ENCODE results near the gene IL31RA.

Gene IL31RA

DNA sequence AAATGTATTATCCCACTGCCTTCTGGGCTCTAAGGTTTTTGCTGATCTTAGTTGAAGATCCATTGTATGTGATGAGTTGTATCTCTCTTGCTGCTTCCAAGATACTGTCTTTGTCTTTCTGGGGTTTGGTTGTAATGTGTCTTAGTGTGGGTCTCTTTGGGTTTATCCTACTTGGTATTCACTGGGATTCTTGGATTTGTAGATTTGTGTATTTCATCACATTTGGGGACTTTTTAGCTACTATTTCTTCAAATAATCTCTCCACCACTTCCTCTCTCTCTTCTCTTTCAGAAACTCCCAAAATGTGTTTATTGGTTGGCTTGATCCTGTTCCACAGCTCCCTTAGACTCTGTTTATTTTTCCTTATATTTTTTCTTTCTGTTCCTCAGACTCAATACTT, 26.5 kb downstream of the IL31RA start:
- DNase-seq = no peak
- Mint-ChIP-seq H3K9me3 (peaks cover 7 to 10% of the 10 kb centered on the region in 2 donors), H3K27me3 (no peaks in the 10 kb centered on the region), H3K4me3 (no peak overlapping the region), H3K4me1 (peaks cover 12% of the 10 kb centered on the region), H3K27ac (no peak overlapping the region)
- ATAC-seq = no peak

DNA sequence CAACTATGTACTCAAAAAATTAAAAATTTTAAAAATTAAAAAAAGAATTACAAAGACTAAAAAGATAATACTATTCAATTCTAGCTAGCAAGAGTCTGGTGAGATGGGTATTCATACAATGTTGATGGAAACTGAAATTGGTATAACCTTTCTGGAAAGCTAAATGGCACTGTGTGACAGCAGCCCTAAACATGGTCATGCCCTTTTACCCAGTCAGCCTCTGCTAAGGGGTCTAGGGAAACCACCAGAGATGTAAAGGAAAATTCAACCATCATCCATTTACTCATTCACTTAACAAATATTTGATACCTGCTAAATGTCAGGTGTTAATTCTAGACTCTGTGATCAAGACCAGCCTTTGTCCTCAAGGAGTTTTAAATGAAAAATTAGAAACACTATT, 29.3 kb downstream of the IL31RA start:
- ATAC-seq = peak; percentile 45
- Mint-ChIP-seq H3K27me3 (no peaks in the 10 kb centered on the region), H3K9me3 (peaks cover 7 to 10% of the 10 kb centered on the region in 2 donors), H3K4me1 (peaks cover 12% of the 10 kb centered on the region), H3K4me3 (no peak overlapping the region), H3K27ac (no peak overlapping the region)
- no peak for DNase-seq

DNA sequence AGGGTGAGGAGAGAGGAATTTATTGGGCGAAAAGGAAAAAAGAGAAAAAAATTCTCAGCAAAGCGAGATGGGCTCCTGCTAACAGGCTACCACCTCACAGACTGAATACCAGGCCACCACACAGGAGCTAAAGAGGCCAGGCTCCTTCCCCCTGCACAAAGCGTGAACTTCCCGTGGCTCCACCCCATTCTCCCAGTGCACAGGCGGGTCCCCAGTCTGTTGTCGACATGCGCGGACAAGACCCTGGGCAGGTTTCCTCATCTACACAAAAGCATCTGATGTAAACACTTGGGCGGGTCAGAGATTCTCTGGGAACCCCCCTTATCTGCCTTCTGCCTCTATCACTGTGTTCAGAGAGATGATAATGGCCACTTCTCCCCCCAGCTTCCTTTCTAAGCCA, 34.2 kb downstream of the IL31RA start:
- peaks cover 8% of the 10 kb centered on the region for H3K27me3 Mint-ChIP-seq
- H3K4me3 Mint-ChIP-seq = no peak overlapping the region
- H3K4me1 Mint-ChIP-seq = peaks cover 15% of the 10 kb centered on the region
- H3K9me3 Mint-ChIP-seq = no peaks in the 10 kb centered on the region
- ATAC-seq = no peak
- H3K27ac Mint-ChIP-seq = no peak overlapping the region
- no peak for DNase-seq

DNA sequence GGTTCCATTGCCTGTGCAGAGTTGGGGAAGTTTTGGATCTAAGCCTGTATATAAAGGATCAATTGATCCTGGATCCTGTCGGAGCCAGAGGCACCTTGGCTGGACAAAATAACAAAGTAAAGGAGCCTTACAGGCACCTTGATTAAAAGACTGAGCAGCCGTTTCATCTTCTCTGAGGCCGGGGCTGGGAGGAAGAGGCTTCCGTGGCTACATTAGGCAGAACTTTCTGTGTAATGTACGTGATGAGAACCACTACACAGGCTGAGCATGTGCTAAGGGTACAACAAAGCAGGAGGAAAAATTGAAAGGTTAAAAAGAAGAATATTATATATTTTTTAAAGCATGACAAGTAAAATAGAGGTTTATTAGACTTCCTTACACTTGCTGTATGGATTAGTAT, 37.0 kb downstream of the IL31RA start:
- peaks cover 8% of the 10 kb centered on the region for H3K27me3 Mint-ChIP-seq
- no peaks in the 10 kb centered on the region for H3K9me3 Mint-ChIP-seq
- H3K27ac Mint-ChIP-seq = no peak overlapping the region
- H3K4me1 Mint-ChIP-seq = peaks cover 9% of the 10 kb centered on the region
- no peak for DNase-seq
- no peak for ATAC-seq
- no peak overlapping the region for H3K4me3 Mint-ChIP-seq

DNA sequence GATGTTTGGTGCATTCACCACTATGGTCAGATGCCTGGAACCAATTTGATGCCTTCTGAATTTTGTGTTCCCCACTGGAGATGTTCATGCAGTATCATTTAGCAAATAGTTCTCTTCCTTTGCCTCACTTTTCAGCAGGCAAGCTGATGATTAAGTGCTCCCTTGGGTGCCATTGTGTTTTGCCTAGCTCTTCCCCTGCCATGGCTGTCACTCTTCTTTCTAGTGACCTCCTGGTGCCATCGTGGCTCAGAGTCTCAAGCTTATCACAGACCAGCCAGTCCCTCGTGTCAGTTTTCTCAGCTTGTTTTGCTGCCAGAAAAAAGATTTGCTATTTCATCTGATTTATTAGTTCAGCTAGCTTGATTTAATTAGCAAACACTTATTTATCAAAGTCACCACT, 41.3 kb downstream of the IL31RA start:
- ATAC-seq = no peak

DNA sequence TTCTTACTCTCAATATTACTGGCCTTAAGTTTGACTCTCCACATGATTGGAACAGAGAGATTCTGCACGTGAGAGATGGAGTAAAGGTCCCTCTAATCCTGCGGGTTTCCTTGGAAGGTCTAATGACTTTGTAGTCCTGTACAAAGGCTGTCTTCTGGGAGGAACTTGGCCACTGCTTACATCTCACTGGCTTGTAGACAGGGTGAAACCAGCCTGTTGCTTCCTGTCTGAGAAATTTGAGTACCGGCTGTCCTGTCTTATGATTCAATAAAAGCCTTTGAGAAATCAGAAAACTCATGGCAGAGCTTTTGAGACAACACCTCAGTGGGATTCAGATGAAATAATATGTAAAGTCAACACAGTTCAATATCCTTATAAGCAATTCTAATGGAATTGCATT, 43.0 kb downstream of the IL31RA start:
- H3K4me1 Mint-ChIP-seq = peaks cover 12% of the 10 kb centered on the region
- H3K27ac Mint-ChIP-seq = no peak overlapping the region
- H3K4me3 Mint-ChIP-seq = no peak overlapping the region
- peak; percentile 42 for ATAC-seq
- H3K27me3 Mint-ChIP-seq = peaks cover 2% of the 10 kb centered on the region
- DNase-seq = no peak
- no peaks in the 10 kb centered on the region for H3K9me3 Mint-ChIP-seq

More for the DNA sequence above, 41.3 kb downstream of the IL31RA start:
- no peaks in the 10 kb centered on the region for H3K9me3 Mint-ChIP-seq
- H3K27ac Mint-ChIP-seq = no peak overlapping the region
- peaks cover 13% of the 10 kb centered on the region for H3K4me1 Mint-ChIP-seq
- H3K4me3 Mint-ChIP-seq = no peak overlapping the region
- H3K27me3 Mint-ChIP-seq = no peaks in the 10 kb centered on the region
- DNase-seq = no peak

DNA sequence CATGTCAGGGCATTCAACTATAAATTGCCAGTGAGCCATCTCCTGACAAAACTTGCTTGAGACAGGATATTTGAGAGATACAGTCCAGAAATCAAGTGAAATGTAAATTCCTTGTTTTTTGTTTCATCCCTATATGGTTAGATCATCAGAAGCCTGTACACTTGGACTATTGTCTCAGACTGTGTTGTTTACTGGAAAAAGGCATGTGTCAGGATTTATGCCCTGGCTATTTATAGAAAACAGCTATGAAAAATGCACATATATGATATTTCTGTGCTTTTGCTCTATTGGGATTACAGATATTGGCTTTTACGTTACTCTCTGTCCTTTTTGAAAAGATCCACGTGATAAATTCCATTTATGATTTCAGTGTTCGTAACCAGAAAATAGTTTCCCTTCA, 44.2 kb downstream of the IL31RA start:
- DNase-seq (no peak), ATAC-seq (no peak)
- Mint-ChIP-seq H3K27me3 (peaks cover 13% of the 10 kb centered on the region), H3K4me3 (no peak overlapping the region), H3K9me3 (no peaks in the 10 kb centered on the region), H3K4me1 (peaks cover 24% of the 10 kb centered on the region), H3K27ac (no peak overlapping the region)

DNA sequence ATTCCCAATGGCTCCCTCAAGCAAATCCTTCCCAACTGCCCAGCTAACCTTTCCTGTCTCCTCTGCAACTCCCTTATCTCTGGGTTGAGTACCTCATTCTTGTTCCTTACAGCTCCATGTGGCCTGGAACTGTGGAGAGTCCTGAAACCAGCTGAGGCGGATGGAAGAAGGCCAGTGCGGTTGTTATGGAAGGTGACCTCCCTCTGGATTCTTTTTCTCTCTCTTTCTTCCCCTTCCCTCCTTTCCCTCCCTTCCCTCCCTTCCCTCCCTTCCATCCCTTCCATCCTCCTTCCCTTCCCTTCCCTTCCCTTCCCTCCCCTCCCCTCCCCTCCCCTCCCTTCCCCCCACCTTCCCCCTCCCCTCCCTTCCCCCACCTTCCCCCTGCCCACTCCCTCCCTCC, 45.1 kb downstream of the IL31RA start:
- Mint-ChIP-seq H3K27ac (no peak overlapping the region), H3K9me3 (no peaks in the 10 kb centered on the region), H3K27me3 (peaks cover 21% of the 10 kb centered on the region), H3K4me1 (peaks cover 32% of the 10 kb centered on the region), H3K4me3 (no peak overlapping the region)
- ATAC-seq = no peak
- no peak for DNase-seq

DNA sequence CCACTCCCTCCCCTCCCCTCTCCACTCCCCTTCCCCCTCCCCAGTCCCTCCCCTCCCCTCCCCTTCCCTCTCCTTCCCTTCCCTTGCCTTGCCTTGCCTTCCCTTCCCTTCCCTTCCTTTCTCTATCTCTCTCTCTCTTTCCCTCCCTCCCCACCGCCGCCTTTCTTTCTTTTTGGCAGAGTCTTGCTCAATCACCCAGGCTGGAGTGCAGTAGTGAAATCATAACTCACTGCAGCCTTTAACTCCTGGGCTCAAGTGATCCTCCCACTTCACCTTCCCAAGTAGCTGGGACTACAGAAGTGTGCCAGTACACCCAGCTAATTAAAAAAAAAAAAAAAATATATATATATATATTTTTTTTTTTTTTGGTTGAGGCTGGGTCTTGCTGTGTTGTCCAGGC, 45.5 kb downstream of the IL31RA start:
- DNase-seq (no peak), ATAC-seq (no peak)
- H3K4me3 Mint-ChIP-seq = no peak overlapping the region
- H3K27ac Mint-ChIP-seq = no peak overlapping the region
- peaks cover 32% of the 10 kb centered on the region for H3K4me1 Mint-ChIP-seq
- peaks cover 21% of the 10 kb centered on the region for H3K27me3 Mint-ChIP-seq
- H3K9me3 Mint-ChIP-seq = no peaks in the 10 kb centered on the region

DNA sequence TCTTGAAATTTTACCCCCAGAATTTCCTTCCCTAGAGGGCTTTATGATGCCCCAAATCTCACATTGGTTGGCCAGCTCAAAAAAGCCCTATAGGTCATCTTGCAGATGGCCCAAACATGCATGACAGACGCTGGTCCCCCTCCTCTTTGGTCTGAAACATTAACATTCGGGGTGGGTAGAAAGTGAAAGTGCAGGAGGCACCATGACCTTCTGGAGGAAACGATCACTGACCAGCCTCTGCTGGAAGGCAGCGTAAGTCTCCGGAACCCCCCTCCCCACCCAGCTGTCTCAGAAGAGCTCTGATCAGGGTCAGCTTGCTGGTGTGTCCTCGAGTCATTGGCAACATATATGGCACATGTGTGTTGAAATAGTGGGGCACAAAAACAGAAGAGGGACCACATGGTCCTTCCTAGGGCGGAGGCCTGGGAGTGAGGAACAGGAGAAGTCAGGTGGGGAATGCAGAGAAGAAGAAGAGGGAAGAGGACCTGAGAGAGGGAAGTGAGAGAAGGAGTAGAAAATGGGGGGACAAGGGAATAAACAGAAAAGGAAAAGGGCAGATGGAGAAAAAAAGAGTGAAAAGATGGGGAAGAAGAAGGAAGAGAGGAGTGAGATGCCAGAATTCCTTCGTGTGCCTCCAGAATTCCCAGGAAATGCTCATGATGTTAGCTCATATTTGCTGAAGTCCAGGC, 46.2 kb downstream of the IL31RA start:
- no peaks in the 10 kb centered on the region for H3K9me3 Mint-ChIP-seq
- ATAC-seq = no peak
- peak overlapping the region in 1 of 2 donors; percentile 0 for H3K4me3 Mint-ChIP-seq
- H3K4me1 Mint-ChIP-seq = peaks cover 32% of the 10 kb centered on the region
- no peak overlapping the region for H3K27ac Mint-ChIP-seq
- no peak for DNase-seq
- peaks cover 21% of the 10 kb centered on the region for H3K27me3 Mint-ChIP-seq

DNA sequence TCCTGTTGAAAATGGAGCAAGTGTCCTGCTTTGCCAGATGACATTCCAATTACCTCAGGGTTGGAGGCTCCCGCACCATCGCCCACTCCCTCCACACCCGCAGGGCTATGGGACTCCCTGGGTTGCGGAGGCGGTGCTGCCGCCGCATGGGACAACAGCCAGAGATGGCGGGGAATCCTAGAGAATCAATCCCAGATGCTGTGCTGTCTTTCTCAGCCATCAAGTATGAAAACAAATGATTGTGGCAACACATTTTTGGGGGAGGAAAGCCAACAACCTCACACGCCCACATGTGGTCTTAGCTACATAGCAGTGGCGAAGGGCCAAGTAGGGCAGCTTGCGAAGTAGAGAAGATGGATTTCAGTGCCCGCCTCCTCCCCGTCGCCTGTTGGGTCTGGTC, 46.7 kb downstream of the IL31RA start:
- H3K27ac Mint-ChIP-seq = no peak overlapping the region
- no peak overlapping the region for H3K4me3 Mint-ChIP-seq
- ATAC-seq (no peak), DNase-seq (peak; percentile 33 to 36)
- peaks cover 38% of the 10 kb centered on the region for H3K4me1 Mint-ChIP-seq
- peaks cover 21% of the 10 kb centered on the region for H3K27me3 Mint-ChIP-seq
- H3K9me3 Mint-ChIP-seq = no peaks in the 10 kb centered on the region

DNA sequence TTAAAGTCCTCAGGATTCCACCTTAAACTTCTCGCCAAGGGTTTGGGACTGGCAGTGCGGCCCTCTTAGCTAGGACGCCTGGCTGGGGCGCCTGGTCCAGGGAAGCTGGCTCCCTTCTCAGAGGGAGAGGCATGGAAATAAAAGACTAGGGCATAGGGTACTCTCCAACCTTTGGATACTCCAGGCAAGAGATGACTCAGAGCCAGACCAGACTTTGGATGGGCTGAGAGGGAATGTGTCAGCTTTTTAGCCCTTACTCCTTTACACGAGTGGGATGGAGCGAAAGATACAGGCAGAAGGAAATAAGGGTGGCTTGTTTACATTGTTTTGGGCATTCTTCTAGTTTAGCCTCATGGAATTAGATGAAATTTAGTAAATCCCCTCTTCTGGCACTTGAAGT, 48.2 kb downstream of the IL31RA start:
- no peak overlapping the region for H3K27ac Mint-ChIP-seq

DNA sequence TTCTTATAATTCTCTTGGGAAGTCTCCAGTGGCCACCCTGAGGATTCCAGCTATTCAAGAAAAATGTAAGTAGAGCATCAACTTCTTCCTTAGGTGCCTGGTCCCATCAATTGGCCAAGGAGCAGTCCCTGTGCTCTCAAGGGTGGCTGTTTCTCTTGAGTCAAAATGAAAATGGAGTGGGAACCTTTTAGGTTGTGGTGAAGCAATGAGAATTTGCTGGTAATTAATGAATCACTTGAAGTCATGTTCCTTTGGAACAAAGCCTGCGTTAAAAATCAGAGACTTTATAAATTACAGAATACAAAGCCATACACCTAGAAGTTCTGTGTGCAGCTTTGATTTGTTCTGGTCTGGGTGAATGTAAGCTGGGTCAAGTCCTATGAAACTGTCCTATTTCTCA, 48.9 kb downstream of the IL31RA start:
- no peak for DNase-seq
- Mint-ChIP-seq H3K27ac (no peak overlapping the region), H3K9me3 (no peaks in the 10 kb centered on the region), H3K4me3 (no peak overlapping the region), H3K27me3 (peaks cover 33% of the 10 kb centered on the region), H3K4me1 (peaks cover 60% of the 10 kb centered on the region)
- ATAC-seq = peak; percentile 34

More for the DNA sequence above, 48.2 kb downstream of the IL31RA start:
- no peaks in the 10 kb centered on the region for H3K9me3 Mint-ChIP-seq
- peaks cover 52% of the 10 kb centered on the region for H3K4me1 Mint-ChIP-seq
- no peak overlapping the region for H3K4me3 Mint-ChIP-seq
- ATAC-seq = no peak
- DNase-seq = no peak
- H3K27me3 Mint-ChIP-seq = peaks cover 26% of the 10 kb centered on the region

DNA sequence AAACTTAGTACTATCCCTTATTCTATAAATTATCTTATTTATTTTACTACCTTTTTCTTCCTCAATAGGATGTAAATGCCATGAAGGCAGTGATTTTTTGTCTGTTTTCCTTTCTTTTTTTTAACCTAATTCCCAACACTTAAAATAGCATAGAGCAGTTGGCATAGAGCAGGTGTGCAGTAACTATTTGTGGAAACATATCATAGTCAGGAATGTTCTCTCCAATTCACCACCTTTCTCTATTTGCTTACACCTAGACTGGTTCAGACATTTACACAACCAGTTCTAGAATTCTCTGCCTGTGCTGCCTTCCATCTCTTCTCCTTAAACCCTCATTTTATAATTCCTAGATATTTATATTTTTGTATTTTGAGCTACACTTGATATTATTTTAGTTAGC, 49.6 kb downstream of the IL31RA start:
- DNase-seq = no peak
- ATAC-seq = no peak
- H3K9me3 Mint-ChIP-seq = no peaks in the 10 kb centered on the region
- H3K27ac Mint-ChIP-seq = no peak overlapping the region
- H3K4me1 Mint-ChIP-seq = peaks cover 67% of the 10 kb centered on the region
- peaks cover 40% of the 10 kb centered on the region for H3K27me3 Mint-ChIP-seq
- H3K4me3 Mint-ChIP-seq = no peak overlapping the region

DNA sequence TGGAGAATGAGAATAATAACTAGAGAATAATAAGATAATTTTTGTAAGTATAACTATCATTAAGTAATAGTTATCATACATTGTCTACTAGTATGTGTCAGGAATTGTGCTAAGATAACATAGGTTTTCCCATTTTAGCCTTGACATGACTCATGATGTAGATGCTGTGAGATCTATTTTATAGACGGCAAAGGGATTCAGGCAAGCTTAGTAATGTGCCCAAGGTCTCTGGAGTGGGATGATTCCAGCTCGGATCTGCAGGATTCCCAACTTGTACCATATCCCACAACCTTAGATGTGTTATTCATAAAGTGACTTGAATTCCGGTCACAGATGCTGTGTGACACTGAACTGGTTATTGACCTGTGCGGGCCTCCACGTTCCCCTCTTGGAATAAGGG, 51.5 kb downstream of the IL31RA start:
- no peak overlapping the region for H3K27ac Mint-ChIP-seq
- ATAC-seq = no peak

DNA sequence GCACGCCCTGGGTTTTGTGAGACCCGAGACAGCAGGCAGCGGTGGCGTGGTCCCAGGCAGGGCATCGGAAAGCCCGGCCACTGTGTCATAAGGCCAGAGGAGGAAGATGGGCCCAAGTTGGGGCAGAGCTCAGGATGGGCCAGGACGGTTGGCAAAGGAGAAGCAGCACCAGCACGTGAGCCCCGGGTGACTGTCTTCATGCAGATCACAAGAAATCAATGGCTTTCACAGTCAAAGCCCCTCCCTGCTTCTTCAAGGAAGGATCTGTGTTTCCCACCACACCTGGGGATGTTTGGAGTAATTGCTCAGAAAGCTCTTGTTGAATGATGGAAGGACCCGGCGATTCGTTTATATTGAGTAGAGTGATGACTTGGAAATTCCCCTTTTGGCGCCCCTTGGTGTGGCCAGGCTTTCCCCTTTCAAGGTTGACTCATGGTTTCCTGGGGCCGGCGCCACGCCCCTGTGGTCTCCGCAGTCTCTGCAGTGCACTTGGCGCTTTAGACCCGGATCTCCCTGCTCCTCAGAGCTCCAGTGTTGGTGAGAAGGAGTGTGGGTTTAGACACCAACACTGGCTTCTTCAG, 52.1 kb downstream of the IL31RA start:
- Mint-ChIP-seq H3K27ac (peak overlapping the region in 1 of 2 donors; percentile 48), H3K4me3 (peak overlapping the region; percentile 55 to 61), H3K4me1 (peaks cover 62% of the 10 kb centered on the region), H3K27me3 (peaks cover 46% of the 10 kb centered on the region), H3K9me3 (no peaks in the 10 kb centered on the region)
- DNase-seq = peak; percentile 76 to 85
- peak; percentile 99 for ATAC-seq

More for the DNA sequence above, 51.5 kb downstream of the IL31RA start:
- Mint-ChIP-seq H3K4me3 (peak overlapping the region; percentile 55 to 61), H3K27me3 (peaks cover 43% of the 10 kb centered on the region), H3K4me1 (peaks cover 67% of the 10 kb centered on the region), H3K9me3 (no peaks in the 10 kb centered on the region)
- DNase-seq = no peak

DNA sequence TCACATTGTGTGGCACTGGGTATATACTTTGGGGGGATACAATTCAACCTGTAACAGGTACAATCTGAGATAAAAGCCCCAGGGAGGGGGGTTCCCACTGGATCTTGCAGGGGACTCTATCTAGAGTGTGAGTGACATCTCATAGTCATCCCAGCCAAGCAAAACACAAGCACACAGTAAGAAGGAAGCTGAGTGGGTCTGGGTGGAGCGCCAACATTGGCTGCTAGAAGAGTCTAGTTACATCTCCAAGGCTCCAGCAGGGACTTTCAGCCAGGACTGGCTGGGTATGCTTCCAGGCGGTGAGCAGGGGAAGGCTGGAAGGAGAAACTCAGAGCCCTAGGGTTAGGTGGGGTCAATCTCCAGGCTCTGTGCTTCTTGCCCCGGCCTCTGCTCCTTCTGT, 53.0 kb downstream of the IL31RA start:
- H3K27me3 Mint-ChIP-seq = peaks cover 47% of the 10 kb centered on the region
- no peaks in the 10 kb centered on the region for H3K9me3 Mint-ChIP-seq
- no peak overlapping the region for H3K27ac Mint-ChIP-seq
- DNase-seq (no peak), ATAC-seq (no peak)
- H3K4me3 Mint-ChIP-seq = peak overlapping the region in 1 of 2 donors; percentile 35
- peaks cover 62% of the 10 kb centered on the region for H3K4me1 Mint-ChIP-seq

Data from stimulated activated naive CD8-positive, alpha-beta T cell treated with anti-CD3 and anti-CD28 coated beads, Interleukin-15, amount 100 ng/mL, for 72 hours (primary cell).